A673 (cell line): ENCODE measurements around the gene MPZL1. TPM values are rescaled to one million over a fixed set of nuclear protein-coding genes. Genes with fewer than 3 reads are reported as not detected.
"Not testable (repeated sequence)": the region's sequence is repeated elsewhere in the genome, so short reads cannot be mapped to it uniquely, and the experiment has no call there.

Experiments
- BruUV-seq: library from RNA; stranded (reverse); fragments of 400-500 nt; replicated peaks from 2 replicates; lab custom pipeline; 2021; lab: Mats Ljungman, UMichigan
- CTCF ChIA-PET: fragments of 300-600 bp; sonication (Branson Sonifier 250); formaldehyde crosslinking; loops from one replicate; lab custom pipeline; 2022; ENCODE audit warnings: antibody characterized with exemption; lab: Charles Lee
- POLR2A ChIA-PET: fragments of 300-600 bp; sonication (Branson Sonifier 250); formaldehyde crosslinking; loops from one replicate; lab custom pipeline; 2022; ENCODE audit warnings: antibody characterized with exemption; ENCODE audit not compliant: low non-redundant PET; lab: Charles Lee
- DNase-seq: peaks from one replicate; pipeline ENCODE4 v3.0.0-alpha.2; 2015; ENCODE audit warnings: low spot score
- H3K27ac ChIP-seq: fragments of 200-600 bp; sonication (generic); 2 replicates; pipeline ENCODE4 v1.5.1; 2016; ENCODE audit warnings: mixed run types, low read depth, mild to moderate bottlenecking, mixed read lengths, antibody characterized with exemption, low read length; ENCODE audit not compliant: poor library complexity, severe bottlenecking
- H3K27me3 ChIP-seq: fragments of 200-600 bp; sonication (generic); replicated peaks from 2 replicates; pipeline ENCODE4 v1.6.1; 2017; ENCODE audit warnings: mixed run types, low read depth, mild to moderate bottlenecking, mixed read lengths, antibody characterized with exemption, low read length; ENCODE audit not compliant: insufficient read depth, poor library complexity
- H3K36me3 ChIP-seq: fragments of 200-600 bp; sonication (generic); 2 replicates; pipeline ENCODE4 v1.6.1; 2016; ENCODE audit warnings: mixed run types, mild to moderate bottlenecking, mixed read lengths, antibody characterized with exemption, low read length; ENCODE audit not compliant: insufficient read depth, poor library complexity, severe bottlenecking
- H3K4me1 ChIP-seq: fragments of 200-600 bp; sonication (generic); 2 replicates; pipeline ENCODE4 v1.6.1; 2017; ENCODE audit warnings: mixed run types, mild to moderate bottlenecking, mixed read lengths, antibody characterized with exemption, low read length; ENCODE audit not compliant: insufficient read depth, poor library complexity, severe bottlenecking
- H3K4me3 ChIP-seq: fragments of 200-600 bp; sonication (generic); 2 replicates; pipeline ENCODE4 v1.5.1; 2016; ENCODE audit warnings: low read depth, mixed run types, mild to moderate bottlenecking, mixed read lengths, low read length; ENCODE audit not compliant: poor library complexity, severe bottlenecking
- H3K9me3 ChIP-seq: fragments of 200-600 bp; sonication (generic); 2 replicates; pipeline ENCODE4 v1.6.1; 2016; ENCODE audit warnings: mixed run types, low read depth, mild to moderate bottlenecking, mixed read lengths, antibody characterized with exemption, low read length; ENCODE audit not compliant: poor library complexity, severe bottlenecking
- CTCF ChIP-seq: fragments of 300-800, 200-600 bp; sonication (generic); conservative IDR thresholded peaks from 2 replicates; pipeline ENCODE4 v1.5.1; 2017; ENCODE audit warnings: low read depth, mild to moderate bottlenecking, antibody characterized with exemption, low read length, moderate library complexity, mixed read lengths
- EZH2 ChIP-seq: fragments of 200-600 bp; sonication (generic); IDR thresholded peaks from 2 replicates; pipeline ENCODE4 v1.6.1; 2017; ENCODE audit warnings: borderline replicate concordance, low read depth, mild to moderate bottlenecking, mixed read lengths, antibody characterized with exemption, low read length; ENCODE audit not compliant: poor library complexity, severe bottlenecking
- intact Hi-C: fragments of 100-400 bp; cut with micrococcal nuclease; formaldehyde crosslinking; loops from one replicate; pipeline ENCODE4 v1.10.0; 2022; ENCODE audit not compliant: unreplicated experiment
- total RNA-seq: library from RNA; stranded (reverse); gene quantifications from 2 replicates; pipeline ENCODE4 v1.2.3, GENCODE V29; 2021

Gene MPZL1
- total RNA-seq, 1 experiment from 2014 or later = 87.8 TPM

- no peak for TF ChIP-seq EZH2
- no peak for TF ChIP-seq CTCF
- H3K27ac ChIP-seq = no peak overlapping the region
- intact Hi-C loops = no loop called here
- BruUV-seq = no TSS peak
- H3K4me1 ChIP-seq = no peaks in the 10 kb centered on the region
- CTCF ChIA-PET = no interaction called here
- no peak for DNase-seq
- POLR2A ChIA-PET = no interaction called here
- no peaks in the 10 kb centered on the region for H3K27me3 ChIP-seq
- H3K9me3 ChIP-seq = no peaks in the 10 kb centered on the region
- H3K4me3 ChIP-seq = no peak overlapping the region
- no peaks in the 10 kb centered on the region for H3K36me3 ChIP-seq
These were observed 104.3 kb downstream of the MPZL1 start for GRCh38 chr1:167826127-167826526.

- DNase-seq = no peak
- Histone ChIP-seq H3K4me3 (no peak overlapping the region), H3K27me3 (no peaks in the 10 kb centered on the region), H3K27ac (no peak overlapping the region), H3K9me3 (no peaks in the 10 kb centered on the region), H3K4me1 (no peaks in the 10 kb centered on the region), H3K36me3 (no peaks in the 10 kb centered on the region)
- POLR2A ChIA-PET = no interaction called here
- BruUV-seq = no TSS peak
- intact Hi-C loops = no loop called here
- no peak for TF ChIP-seq CTCF
- no peak for TF ChIP-seq EZH2
- CTCF ChIA-PET = no interaction called here
These were observed 108.1 kb downstream of the MPZL1 start for GRCh38 chr1:167829868-167830267.

GRCh38 chr1:167830668-167831067, 108.9 kb downstream of the MPZL1 start:
- H3K4me3 ChIP-seq, intact Hi-C loops, H3K9me3 ChIP-seq, DNase-seq, CTCF ChIA-PET, BruUV-seq, H3K27ac ChIP-seq, H3K4me1 ChIP-seq, H3K36me3 ChIP-seq, H3K27me3 ChIP-seq, POLR2A ChIA-PET: not testable (repeated sequence)

- DNase-seq = no peak
These were observed 110.9 kb downstream of the MPZL1 start for GRCh38 chr1:167832693-167833092.

More at GRCh38 chr1:167832693-167833092, 110.9 kb downstream of the MPZL1 start:
- Histone ChIP-seq H3K4me3 (no peak overlapping the region), H3K4me1 (no peaks in the 10 kb centered on the region), H3K27ac (no peak overlapping the region), H3K9me3 (no peaks in the 10 kb centered on the region), H3K36me3 (no peaks in the 10 kb centered on the region), H3K27me3 (no peaks in the 10 kb centered on the region)
- intact Hi-C loops = no loop called here
- TF ChIP-seq EZH2 = no peak
- TF ChIP-seq CTCF = no peak
- POLR2A ChIA-PET = no interaction called here
- CTCF ChIA-PET = no interaction called here
- no TSS peak for BruUV-seq
